PFSK-1 (cell line): ENCODE results near the gene ABCC10. TPM values are rescaled to one million over a fixed set of nuclear protein-coding genes. Genes with fewer than 3 reads are reported as not detected.

Source experiments
- FOXP2 ChIP-seq: optimal IDR thresholded peaks from 2 replicates; pipeline ENCODE3; 2011; ENCODE audit warnings: borderline replicate concordance, control low read depth, inconsistent platforms; ENCODE audit not compliant: insufficient read depth; ENCODE audit errors: extremely low read length, extremely low read depth
- POLR2AphosphoS5 ChIP-seq: IDR thresholded peaks from 2 replicates; pipeline ENCODE4 v1.6.1; 2012; ENCODE audit warnings: low read depth, mild to moderate bottlenecking, control low read depth, low read length, moderate library complexity
- SIN3A ChIP-seq: IDR thresholded peaks from 2 replicates; pipeline ENCODE4 v1.6.1; 2012; ENCODE audit warnings: mild to moderate bottlenecking, low read length, moderate library complexity, borderline replicate concordance; ENCODE audit not compliant: insufficient read depth
- TAF1 ChIP-seq: IDR thresholded peaks from 2 replicates; pipeline ENCODE4 v1.6.1; 2012; ENCODE audit warnings: low read length, control low read depth, borderline replicate concordance; ENCODE audit not compliant: insufficient read depth
- polyA plus RNA-seq: library from polyadenylated mRNA; unstranded; fragments of >200 nt; gene quantifications from one replicate; pipeline ENCODE4 v1.2.1, GENCODE V29; 2012; ENCODE audit warnings: low read depth, missing spikeins; ENCODE audit not compliant: insufficient read length
- TF ChIP-seq, protein P1 (sequence below), 2 experiments: IDR thresholded peaks; 2 replicates each; pipeline versions ENCODE4 v1.6.1 to v1.8.0; 2011 to 2012; ENCODE audit warnings: low read depth in 2 of 2, low read length in 2 of 2, control low read depth in 1 of 2, inconsistent platforms in 1 of 2, mild to moderate bottlenecking in 1 of 2, moderate library complexity in 1 of 2; ENCODE audit not compliant: insufficient read depth in 1 of 2

ABCC10 gene, protein sequence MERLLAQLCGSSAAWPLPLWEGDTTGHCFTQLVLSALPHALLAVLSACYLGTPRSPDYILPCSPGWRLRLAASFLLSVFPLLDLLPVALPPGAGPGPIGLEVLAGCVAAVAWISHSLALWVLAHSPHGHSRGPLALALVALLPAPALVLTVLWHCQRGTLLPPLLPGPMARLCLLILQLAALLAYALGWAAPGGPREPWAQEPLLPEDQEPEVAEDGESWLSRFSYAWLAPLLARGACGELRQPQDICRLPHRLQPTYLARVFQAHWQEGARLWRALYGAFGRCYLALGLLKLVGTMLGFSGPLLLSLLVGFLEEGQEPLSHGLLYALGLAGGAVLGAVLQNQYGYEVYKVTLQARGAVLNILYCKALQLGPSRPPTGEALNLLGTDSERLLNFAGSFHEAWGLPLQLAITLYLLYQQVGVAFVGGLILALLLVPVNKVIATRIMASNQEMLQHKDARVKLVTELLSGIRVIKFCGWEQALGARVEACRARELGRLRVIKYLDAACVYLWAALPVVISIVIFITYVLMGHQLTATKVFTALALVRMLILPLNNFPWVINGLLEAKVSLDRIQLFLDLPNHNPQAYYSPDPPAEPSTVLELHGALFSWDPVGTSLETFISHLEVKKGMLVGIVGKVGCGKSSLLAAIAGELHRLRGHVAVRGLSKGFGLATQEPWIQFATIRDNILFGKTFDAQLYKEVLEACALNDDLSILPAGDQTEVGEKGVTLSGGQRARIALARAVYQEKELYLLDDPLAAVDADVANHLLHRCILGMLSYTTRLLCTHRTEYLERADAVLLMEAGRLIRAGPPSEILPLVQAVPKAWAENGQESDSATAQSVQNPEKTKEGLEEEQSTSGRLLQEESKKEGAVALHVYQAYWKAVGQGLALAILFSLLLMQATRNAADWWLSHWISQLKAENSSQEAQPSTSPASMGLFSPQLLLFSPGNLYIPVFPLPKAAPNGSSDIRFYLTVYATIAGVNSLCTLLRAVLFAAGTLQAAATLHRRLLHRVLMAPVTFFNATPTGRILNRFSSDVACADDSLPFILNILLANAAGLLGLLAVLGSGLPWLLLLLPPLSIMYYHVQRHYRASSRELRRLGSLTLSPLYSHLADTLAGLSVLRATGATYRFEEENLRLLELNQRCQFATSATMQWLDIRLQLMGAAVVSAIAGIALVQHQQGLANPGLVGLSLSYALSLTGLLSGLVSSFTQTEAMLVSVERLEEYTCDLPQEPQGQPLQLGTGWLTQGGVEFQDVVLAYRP (N-terminal part only)
- 25.6 TPM for polyA plus RNA-seq

DNA sequence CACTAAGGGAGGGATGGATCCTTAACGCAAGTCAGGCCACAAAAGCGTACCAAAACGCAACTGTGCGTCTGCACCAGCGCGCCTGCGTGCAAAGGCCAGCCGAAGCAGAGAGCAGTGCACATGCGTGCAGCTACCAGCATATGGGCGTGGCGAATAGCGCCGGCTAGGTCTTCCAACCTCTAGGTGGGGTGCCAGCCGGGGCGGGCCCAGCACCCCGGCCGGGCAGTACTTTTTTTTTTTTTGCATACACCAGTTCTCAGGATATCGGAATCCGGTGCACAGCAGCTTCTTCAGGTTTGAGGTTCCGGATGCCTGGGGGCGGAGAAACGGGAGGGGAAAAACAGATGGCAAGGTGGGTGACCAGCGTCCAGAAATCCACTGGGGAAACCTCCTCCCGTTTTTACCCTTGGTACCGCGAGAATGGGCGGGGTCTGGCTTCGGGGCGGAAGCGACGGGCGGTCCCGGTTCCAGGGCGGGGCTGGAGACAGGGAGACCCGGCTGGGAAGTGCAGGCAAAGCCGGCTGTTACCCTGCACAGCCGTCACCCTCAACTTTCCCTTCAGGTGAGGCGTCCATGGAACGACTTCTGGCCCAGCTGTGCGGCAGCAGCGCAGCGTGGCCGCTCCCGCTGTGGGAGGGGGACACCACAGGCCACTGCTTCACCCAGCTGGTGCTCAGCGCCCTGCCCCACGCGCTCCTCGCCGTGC, at the start of gene ABCC10:
Gene ABCC10, plus strand, starts transcription at position 136 of the 706 bp plus-strand sequence. Its CDS starts 438 bp downstream, at position 574.
- TF ChIP-seq FOXP2, result peak; percentile 77
- TF ChIP-seq, protein P1, sequence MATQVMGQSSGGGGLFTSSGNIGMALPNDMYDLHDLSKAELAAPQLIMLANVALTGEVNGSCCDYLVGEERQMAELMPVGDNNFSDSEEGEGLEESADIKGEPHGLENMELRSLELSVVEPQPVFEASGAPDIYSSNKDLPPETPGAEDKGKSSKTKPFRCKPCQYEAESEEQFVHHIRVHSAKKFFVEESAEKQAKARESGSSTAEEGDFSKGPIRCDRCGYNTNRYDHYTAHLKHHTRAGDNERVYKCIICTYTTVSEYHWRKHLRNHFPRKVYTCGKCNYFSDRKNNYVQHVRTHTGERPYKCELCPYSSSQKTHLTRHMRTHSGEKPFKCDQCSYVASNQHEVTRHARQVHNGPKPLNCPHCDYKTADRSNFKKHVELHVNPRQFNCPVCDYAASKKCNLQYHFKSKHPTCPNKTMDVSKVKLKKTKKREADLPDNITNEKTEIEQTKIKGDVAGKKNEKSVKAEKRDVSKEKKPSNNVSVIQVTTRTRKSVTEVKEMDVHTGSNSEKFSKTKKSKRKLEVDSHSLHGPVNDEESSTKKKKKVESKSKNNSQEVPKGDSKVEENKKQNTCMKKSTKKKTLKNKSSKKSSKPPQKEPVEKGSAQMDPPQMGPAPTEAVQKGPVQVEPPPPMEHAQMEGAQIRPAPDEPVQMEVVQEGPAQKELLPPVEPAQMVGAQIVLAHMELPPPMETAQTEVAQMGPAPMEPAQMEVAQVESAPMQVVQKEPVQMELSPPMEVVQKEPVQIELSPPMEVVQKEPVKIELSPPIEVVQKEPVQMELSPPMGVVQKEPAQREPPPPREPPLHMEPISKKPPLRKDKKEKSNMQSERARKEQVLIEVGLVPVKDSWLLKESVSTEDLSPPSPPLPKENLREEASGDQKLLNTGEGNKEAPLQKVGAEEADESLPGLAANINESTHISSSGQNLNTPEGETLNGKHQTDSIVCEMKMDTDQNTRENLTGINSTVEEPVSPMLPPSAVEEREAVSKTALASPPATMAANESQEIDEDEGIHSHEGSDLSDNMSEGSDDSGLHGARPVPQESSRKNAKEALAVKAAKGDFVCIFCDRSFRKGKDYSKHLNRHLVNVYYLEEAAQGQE (IDR thresholded peaks at IDR 0.05; ENCODE audit: insufficient read depth in 1 of 2, low read depth in 2 of 2, low read length in 2 of 2), result no peak
- TF ChIP-seq SIN3A, result peak; percentile 86
- peak; percentile 78; the same call in 1 of the 2 replicates for TF ChIP-seq TAF1
- peak; percentile 84; the same call in 1 of the 2 replicates for TF ChIP-seq POLR2AphosphoS5

DNA sequence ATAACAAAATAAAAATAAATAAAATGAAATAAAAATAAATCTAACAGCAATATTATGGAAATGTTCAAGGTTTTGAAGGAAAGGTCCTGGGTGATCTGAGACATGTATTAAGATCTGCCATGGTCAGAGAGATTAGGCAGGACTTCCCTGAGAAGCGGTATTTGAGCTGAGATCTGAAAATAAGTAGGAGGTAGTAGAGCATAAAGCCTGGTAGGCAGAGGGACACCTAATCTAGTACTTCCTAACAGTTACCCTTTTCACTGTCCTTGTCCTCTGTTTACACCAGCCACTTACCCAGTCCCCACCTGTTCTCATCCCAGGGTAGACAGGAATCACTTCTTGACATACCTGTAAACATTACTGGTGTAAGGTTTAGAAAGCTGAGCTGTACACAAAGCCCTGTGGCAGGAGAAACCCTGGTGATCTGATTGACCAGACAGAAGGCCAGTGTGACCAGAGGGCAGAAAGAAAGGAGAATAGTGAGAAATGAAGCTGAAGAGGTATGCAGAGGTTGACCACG, 49.6 kb upstream of the ABCC10 start:
- TF ChIP-seq POLR2AphosphoS5 (no peak), SIN3A (no peak), TAF1 (no peak), FOXP2 (no peak)
- TF ChIP-seq, protein P1 (IDR thresholded peaks at IDR 0.05; ENCODE audit: insufficient read depth in 1 of 2, low read depth in 2 of 2, low read length in 2 of 2), result no peak

DNA sequence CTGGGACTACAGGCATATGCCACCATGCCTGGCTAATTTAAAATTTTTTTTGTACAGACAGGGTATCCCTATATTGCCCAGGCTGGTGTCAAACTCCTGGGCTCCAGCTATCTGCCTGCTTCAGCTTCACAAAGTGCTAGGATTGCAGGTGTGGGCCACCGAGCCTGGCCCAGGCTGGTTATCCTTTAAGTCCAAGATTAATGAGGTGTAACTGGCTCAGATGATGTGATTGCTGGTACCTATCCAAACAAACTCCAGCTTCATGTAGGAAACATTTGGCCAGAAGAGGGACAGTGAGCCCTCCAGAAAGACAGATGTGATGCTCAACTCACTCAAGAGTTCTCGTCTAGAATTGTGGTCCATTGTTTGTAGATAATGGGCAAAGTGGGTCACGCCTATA, 48.7 kb upstream of the ABCC10 start:
- TF ChIP-seq FOXP2 (no peak), SIN3A (no peak), POLR2AphosphoS5 (no peak), TAF1 (no peak)
- TF ChIP-seq, protein P1 (IDR thresholded peaks at IDR 0.05; ENCODE audit: insufficient read depth in 1 of 2, low read depth in 2 of 2, low read length in 2 of 2), result no peak

DNA sequence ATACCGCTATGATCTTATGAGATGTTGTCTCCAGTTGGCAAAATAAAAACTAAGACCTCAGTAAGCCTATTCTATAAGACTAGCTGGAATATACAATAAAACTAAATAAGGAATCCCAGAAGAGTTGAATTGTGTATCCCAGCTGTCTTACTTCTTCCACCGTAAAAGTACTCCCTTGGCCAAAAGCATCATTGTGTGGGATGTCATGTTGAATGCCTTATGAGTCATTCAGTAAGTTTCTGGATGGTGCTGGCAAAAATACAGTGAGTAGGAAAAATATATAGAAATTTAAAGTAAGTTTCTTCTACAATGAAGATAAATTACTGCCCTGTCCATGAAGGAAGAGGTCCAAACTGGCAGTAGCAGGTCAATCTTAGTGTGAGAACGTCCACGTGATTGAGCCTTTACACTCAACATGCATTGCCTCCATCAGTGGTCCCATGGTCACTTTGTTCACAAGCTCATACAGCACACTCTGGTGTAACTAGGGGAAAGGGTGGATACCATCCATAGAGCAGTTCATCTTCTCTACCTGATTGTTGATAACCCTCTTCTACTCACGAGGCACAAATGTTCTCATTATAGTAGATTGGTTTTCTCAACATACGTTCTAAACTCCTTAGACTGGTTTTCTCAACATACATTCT, 44.2 kb upstream of the ABCC10 start:
- TF ChIP-seq SIN3A (no peak), FOXP2 (no peak), POLR2AphosphoS5 (no peak), TAF1 (no peak)
- TF ChIP-seq, protein P1 (IDR thresholded peaks at IDR 0.05; ENCODE audit: insufficient read depth in 1 of 2, low read depth in 2 of 2, low read length in 2 of 2), result no peak
